GM10266 (cell line): ENCODE results near the gene DENND2C.

Experiments
- DNase-seq: peaks from one replicate; pipeline ENCODE4 v3.0.0; 2012; ENCODE audit errors: extremely low spot score
- TF ChIP-seq, protein P1 (sequence below): IDR thresholded peaks from 2 replicates; pipeline ENCODE4 v1.5.1; 2012; ENCODE audit warnings: mild to moderate bottlenecking, low read depth; ENCODE audit not compliant: control insufficient read depth, insufficient read depth; ENCODE audit errors: missing control alignments

DENND2C gene

DNA sequence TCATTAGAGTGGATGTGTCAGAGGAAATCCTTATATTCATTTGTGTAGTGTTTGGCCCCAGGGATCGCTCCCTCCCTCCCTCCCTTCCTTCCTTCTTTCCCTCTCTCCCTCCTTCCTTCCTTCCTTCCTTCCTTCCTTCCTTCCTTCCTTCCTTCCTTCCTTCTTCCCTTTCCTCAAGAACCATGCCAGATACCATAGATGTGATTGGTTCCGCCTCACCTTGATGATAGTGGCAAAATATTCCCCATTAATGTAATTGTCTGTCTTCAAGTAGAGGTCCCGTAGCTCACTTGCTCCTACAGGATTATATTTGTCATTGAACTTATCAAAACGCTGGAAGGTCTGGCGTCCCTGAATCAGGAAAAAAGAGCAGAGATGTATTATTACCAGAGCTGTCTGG lies 7.8 kb upstream of the DENND2C start:
- TF ChIP-seq, protein P1, sequence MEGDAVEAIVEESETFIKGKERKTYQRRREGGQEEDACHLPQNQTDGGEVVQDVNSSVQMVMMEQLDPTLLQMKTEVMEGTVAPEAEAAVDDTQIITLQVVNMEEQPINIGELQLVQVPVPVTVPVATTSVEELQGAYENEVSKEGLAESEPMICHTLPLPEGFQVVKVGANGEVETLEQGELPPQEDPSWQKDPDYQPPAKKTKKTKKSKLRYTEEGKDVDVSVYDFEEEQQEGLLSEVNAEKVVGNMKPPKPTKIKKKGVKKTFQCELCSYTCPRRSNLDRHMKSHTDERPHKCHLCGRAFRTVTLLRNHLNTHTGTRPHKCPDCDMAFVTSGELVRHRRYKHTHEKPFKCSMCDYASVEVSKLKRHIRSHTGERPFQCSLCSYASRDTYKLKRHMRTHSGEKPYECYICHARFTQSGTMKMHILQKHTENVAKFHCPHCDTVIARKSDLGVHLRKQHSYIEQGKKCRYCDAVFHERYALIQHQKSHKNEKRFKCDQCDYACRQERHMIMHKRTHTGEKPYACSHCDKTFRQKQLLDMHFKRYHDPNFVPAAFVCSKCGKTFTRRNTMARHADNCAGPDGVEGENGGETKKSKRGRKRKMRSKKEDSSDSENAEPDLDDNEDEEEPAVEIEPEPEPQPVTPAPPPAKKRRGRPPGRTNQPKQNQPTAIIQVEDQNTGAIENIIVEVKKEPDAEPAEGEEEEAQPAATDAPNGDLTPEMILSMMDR: no peak

DNA sequence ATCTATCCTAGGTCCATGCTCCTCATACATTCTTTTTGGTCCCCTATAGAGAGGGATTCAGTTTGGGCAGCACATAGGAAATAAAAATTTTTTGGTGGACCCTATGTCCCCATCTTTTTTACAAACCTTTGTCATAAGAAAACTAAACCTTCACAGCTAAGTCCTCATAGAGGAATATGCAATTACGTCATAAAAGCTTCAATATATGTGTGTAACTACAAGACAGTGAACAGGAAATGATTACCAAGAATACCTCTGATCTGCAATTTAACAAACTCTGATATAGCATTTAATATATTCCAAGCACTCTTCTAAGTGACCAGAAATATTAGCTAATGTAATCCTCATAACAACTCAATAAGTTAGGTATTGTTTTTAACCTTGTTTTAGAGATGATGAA lies 6.3 kb upstream of the DENND2C start:
- TF ChIP-seq, protein P1: no peak

More for the DNA sequence above, 7.8 kb upstream of the DENND2C start:
- DNase-seq: no peak

GRCh38 chr1:114671939-114672275 lies 2.1 kb upstream of the DENND2C start:
- no peak for DNase-seq
- TF ChIP-seq, protein P1: no peak

More for the DNA sequence above, 6.3 kb upstream of the DENND2C start:
- no peak for DNase-seq

DNA sequence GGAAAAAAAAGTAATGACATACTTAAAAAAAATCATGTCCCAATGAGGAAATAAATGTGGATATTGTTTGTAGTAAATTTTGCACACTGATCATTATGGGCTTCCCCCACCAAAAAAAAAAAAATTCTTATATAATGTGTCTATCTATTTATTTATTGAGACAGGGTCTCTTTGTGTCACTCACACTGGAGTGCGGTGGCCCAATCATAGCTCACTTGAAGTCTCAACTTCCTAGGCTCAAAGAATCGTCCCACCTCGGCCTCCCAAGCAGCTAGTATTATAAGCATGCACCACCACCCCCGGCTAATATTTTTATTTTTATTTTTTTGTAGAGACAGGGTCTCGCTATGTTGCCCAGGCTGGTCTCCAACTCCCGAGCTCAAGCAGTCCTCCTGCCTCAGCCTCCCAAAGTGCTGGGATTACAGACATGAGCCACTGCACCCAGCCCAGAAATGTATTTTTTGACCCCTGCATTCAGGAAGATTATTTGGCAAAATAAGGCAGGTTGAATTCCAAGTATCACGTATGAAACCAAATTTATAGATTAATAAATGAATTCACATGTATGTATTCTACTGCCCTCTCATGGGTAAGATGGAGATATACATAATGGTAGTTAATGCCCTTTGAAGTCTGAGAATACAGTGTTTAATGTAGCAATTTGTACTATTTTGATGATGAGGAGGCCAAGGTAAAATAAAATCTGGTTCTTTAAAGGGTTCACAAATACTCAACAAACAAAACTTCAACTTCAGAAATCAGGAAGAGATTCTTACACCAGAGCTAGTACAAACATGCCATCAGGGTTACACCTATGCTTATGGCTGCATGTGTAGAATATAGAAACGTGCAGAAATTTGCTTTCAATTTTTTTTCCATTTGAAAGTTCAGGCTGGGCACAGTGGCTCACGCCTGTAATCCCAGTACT lies 1.4 kb upstream of the DENND2C start:
- TF ChIP-seq, protein P1: peak; percentile 25
- peak; percentile 30 for DNase-seq

DNA sequence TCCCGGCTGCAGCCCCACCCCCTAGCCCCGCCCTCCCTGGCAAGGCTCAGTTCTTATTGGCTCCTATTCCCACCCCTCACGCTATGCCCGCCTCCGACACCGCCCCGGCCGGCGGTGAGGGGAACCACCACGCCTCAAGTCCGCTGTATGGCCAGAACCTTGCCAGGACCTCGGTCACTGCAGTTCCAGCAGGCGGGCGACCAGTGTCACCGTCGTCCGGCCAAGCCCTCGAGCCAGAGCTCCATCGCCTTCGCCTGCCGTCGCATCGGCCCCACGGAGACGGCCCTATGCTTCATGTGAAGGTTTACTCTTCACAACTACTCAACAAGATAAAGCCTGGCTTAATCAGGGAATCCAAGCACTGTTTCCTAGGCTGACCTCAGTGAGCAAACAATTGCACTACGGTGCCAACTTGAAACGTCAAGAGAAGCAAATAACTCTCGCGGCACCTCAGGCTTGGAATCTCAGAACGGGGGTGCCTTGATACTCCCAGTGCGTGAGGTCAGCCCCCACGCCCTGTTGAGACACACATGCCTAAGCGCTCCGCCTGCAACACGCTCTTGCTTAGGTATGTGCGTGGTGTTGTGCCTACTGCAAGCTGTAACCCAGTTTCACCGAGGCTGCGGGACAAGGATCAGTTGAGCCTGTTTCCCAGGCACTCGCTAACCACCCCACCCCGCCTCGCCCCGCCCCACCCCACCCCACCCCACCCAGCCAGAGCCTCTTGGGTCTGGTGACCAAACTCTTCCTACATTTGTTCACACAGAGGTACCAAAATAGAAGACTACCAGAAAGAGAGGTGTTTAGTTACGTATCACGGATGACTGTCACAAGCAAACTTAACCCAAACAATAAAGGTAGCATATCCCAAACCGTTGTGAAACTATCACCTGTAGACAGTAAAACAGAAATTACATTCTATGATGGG lies 498 bp upstream of the DENND2C start:
- TF ChIP-seq, protein P1: no peak
- peak; percentile 93 for DNase-seq

- TF ChIP-seq, protein P1: no peak
- no peak for DNase-seq
Observed at GRCh38 chr1:114668784-114669561, 876 bp downstream of the DENND2C start.
